ENCODE data around the gene PLCB1.

Gene PLCB1

DNA sequence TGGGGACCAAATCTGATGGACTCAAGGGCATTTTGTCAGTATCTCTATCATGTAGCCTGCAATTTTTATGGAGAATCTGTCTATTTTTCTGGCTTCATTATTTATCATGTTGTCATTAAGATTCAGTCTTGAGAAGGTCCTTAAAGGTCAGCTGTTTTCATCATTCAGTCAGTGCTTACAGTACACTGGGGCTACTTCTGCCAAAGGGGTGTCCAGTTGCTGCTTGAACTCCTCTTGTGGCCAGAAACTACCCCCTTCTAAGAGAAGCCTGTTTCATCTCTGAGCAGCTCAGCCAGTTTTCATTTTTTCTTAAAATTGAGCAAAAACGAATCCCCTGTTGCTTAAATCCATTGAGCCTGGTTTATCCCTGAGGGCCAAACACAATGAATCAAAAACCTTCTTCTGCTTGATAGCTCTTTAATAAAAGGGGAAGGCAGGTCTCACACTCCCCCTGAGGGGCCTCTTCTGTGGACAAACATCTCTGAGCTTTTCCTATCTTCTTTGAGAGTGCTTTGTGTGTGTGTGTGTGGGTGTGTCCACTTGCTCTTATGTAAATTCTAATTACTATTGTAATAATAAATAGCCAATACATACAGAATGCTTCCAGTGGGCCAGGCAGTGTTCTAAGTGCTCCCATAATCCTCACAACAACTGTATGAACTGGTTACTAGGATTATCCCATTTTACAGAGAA is 172.2 kb downstream of the PLCB1 start:
- DNase-seq = no peak

DNA sequence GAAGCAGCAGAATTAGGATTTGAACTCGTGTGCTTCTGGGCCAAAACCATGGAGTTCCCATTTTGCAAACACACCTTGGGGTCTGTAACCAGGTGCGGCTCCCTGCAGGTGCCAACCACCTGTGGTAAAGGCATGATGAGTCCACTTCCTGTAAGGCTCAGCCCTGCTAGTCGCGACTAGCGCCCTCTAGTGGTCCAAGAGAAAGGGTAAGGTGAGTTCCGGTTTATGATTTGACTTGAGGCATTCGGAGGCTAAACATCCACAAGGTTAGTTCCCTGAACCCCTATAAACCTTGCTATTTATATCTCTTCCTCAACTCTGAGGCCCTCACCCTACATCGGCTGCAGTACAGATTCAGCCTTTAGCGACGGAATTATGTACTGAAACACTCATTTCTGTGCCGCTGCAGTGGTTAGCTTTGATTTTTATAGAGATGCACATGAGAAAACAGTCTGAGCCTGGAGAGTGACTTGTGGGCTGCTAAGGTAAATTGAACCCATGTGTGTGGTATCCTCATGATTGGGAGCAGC is 173.4 kb downstream of the PLCB1 start:
- peak; percentile 28 for DNase-seq

- no peak for DNase-seq
Observed at GRCh38 chr20:8306937-8307336, 174.9 kb downstream of the PLCB1 start.

DNA sequence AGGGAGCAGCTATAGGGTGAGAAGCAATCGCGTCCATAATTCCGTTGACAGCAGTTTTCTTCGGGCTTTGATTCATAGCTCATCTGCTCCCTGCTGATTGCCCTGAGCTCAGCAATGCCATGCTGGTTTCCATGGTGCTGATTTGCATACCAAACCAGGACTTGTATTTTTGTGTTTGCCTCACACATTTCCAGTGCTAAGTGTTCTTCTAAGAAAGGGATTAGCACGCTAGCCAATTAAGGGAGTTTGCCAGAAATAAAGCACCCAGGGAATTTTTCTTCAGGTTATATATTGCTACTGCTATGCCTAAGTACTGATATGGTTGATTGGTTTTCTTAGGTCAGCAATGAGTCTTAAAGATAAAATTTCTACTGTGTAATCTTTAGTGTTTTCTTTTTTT is 177.6 kb downstream of the PLCB1 start:
- DNase-seq = peak; percentile 44

DNA sequence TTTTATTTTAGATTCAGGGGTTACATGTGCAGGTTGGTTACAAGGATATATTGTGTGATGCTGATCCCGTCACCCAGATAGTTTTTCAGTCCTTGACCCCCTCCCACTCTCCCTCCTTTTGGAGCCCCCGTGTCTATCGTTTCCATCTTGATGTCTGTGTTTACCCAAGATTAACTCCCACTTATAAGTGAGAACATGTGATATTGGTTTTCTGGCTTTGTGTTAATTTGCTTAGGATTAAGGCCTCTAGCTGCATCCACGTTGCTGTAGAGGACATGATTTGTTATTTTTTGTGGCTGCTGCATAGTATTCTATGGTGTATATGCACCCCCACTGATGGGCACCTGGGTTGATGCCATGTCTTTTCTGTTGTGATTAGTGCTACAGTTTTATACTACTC is 178.6 kb downstream of the PLCB1 start:
- DNase-seq = no peak

DNA sequence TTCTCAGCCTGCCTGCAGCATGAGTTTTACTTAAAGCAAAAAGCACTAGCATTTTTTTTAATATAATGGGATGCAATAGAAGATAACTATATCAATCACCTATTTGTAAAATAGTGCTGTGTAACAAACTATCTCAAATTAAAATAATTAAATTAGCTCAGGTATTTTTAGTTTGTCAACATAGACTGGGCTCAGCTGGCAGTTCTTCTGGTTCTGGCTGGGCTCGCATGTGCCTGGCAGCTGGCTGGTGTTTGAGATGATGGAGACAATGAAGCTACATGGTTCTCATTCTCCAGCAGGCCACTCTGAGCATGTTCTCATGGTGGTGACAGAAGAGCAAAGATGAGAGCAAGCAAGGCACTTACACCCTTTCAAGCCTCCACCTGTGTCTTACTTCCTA is 181.0 kb downstream of the PLCB1 start:
- no peak for DNase-seq

DNA sequence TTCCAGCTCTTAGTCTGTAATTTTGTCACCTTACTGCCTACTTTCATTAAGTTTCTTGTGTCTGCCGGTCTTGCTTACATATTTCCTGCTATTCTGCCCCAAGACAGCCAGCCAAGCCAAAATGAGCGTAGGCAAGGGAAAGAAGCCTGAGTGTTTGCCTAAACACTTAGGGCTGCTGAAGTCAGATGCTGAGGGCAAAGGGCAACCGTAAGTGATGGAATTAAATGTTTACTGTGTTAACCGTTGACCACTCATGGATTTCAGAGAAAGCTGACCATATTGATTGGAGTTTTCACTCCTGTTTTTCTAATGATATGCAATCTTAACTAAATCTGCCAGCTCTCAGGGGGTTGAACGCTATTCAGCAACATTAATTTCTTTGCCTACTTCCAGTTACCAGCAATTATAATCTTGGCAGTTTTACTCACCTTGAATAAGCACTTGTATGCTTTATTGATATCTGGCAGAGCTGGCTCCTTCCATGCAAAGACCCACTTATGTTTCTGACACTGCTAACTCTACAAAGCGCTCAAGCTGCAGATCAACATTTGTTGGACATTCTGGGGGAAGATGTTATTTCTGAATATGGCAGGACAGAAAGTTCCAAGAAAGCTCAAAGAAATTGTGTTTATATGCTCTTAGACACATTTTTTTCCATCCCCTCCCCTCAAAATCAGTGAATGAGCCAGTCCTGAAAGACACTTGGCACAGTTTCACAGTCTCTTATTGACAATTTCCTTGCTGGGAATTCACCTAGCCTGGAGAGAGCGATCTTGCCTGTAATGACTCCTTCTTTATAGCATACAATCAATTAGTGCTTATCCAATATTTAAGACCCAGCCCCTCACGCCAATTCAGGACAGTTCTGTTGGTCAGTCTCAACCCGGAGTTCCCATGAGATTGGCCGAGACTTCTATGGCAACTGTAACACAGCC is 183.8 kb downstream of the PLCB1 start:
- DNase-seq = no peak

- no peak for DNase-seq
Observed at GRCh38 chr20:8317448-8317847, 185.4 kb downstream of the PLCB1 start.

DNA sequence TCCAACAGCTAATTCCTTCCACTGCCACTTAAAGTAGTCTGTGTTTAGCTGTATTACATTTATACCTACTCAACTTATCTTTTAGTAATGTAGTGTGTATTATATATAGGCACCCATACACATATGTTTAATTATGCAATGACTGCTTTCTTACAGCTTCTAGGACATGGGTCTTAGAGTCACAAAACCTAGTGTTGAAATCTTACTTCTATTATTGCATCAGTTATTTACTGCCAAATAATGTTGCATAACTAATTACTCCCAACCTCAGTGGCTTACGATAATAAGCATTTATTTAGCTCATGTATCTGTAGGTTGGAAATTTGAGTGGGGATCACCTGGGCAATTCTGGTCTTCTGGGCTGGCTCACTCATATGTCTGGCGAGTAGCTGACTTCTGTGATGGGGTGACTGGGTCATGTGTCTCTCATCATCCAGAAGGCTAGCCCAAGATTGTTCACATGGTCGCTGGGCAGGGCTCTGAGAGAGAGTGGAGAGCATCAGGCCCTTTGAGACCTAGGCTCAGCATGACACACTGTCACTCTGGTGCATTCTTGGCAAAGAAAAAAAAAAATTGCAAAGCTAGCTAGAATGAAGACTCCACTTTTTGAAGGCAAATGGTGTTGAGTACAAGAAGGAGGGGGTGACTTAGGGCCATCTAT is 187.0 kb downstream of the PLCB1 start:
- DNase-seq = no peak

DNA sequence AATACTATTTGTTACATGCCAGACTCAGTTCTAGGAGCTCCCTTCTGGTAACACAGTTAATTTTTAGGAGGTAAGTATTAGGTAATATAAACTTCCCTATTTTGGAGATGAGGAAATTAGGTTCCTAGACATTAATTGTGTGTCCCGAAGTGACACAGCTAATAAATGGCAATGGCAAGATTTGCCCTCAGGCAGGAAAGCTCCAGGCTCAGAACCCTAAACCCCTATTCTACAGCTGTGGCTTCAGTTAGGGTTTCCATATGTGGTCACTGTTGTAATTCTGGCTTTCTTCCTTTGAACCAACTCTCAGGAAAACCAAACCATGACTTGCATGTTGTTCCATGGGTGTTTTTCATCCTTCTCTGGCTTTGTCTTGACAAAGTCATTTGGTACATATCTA is 188.2 kb downstream of the PLCB1 start:
- DNase-seq = no peak

GRCh38 chr20:8321001-8321400 is 188.9 kb downstream of the PLCB1 start:
- DNase-seq = no peak

DNA sequence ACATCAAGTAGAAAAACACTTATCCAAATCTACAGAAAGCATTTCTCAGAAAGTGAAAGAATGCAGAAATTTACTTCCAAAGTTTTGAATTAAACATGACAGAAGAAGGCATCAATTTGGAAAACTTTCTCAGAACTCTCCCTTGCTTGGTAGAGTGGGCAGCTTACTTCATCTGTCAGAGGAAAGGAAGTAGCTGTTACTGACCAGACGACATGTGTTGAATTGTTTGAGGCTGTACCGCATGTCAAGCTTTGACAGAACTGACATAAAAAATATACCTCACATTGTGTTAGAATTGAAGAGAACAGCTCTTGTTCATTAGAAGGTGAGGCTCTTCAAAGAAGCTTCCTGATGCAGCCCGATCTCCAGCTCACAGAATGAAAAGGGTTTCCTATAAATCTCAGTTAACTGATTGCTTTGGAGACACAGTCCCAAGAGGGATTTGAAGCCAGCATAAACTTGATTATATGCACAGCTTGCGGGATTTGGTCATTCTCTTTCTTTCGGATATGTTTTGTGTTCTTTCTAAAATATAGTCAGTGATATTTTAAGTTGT is 190.7 kb downstream of the PLCB1 start:
- DNase-seq = no peak

DNA sequence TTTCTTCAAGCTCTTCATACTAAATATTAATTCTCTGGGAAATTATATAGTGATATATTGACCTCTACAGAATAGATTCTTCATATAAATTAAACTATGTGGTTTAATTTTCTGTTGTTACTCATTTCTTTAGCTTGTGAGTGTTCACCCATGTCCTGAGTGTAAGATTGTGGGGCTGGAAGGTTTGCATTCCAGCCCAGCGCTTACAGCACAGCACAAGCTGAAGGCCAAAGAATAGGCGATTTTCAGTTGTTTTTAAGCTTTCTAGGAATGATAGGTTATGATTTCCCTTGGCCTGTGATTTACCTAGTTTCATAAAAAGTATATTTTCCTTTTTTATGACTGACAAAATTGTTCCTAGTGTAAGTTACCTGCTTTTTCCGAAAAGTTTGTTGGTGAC is 194.1 kb downstream of the PLCB1 start:
- DNase-seq = no peak

GRCh38 chr20:8326899-8327298 is 194.8 kb downstream of the PLCB1 start:
- no peak for DNase-seq

DNA sequence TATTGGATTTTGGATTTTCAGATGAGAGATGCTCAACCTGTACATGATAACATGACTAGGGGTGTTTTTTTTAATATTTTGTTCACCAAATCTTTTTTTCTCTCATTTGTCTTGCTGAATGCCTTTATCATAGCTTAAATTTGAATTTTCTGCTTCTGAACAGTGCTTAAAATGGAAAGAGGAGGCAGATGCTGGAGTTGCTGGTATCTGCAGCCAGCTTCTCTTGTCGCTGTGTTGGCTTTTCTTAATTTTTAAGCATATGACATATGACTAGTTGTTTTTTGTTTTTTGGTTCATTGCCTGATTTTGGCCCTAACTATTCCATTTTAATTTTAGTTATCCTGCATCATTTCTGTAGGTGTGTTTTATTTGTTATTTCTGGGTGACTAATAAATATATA is 196.1 kb downstream of the PLCB1 start:
- DNase-seq = no peak

DNA sequence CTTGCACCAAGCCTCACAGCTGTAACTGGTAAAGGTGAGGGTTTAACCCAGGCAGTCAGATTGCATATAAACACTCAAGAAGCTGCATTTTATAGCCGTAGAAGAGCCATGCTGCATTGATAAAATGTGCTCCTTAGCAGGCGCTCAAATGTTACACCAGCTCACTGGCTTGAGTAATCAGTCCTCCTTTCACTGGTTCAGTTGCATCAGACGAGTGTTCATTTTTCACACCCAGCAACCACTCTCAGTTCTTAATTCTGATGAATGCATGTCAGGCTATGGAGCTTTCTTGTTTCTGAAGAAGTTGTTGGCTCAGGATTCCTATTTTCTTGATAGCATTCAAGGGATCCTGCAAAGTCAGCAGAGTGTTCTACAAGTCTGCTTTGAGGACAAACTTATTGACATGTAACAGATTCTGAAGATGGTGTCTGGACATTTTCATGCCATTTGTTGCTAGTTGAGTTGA is 198.3 kb downstream of the PLCB1 start:
- DNase-seq = no peak

GRCh38 chr20:8330785-8331695 is 199.0 kb downstream of the PLCB1 start:
- no peak for DNase-seq

GRCh38 chr20:8331740-8332412 is 199.8 kb downstream of the PLCB1 start:
- peak; percentile 85 for DNase-seq

DNA sequence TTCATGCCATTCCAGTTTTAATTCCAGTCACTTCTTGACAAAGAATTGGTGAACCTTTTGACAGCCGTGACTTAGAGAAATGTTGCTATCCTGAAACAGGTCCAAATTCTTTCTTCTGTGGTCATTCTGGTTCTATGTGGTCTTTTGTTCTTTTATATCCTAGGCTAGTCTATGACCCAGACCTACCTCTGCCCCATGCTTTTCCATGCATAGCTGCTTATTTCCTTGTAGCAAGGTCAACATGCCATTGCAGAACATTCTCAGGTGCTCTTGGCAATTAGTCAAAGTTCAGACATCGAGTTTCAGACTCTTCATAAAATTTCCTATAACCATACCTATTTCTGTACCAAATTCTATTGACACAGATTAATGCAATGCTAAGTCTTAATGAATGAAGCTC is 202.6 kb downstream of the PLCB1 start:
- DNase-seq = no peak

DNA sequence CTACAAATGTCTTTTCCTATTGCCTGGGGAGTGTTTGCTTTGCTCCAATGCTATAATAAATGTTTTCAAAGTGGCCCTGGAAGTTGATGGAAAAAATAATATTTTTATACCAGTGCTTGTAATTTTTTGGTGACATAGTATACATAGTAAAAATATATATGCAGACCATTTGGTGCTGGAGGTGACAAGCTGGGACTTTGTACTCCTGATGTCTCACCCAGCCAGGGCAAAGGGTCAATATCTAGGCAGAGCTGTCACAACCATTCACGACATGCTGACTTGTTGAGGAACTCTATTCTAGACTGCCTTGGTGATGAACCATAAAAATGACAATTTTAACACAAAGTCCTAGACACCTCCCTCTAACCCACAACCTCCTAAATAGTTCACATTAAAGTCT is 203.0 kb downstream of the PLCB1 start:
- DNase-seq = no peak

Data from fibroblast of skin of abdomen (primary cell).